KMS-11 (cell line): ENCODE measurements around the gene TAC1.

Experiments
- H2AFZ ChIP-seq: fragments of 200-600 bp; sonication (generic); 2 replicates; pipeline ENCODE4 v1.6.1; 2016; ENCODE audit warnings: antibody characterized with exemption, mixed run types, low read depth
- H3K27ac ChIP-seq: fragments of 200-600 bp; sonication (generic); 2 replicates; pipeline ENCODE4 v1.6.1; 2016; ENCODE audit warnings: mild to moderate bottlenecking, mixed run types
- H3K27me3 ChIP-seq: fragments of 200-600 bp; sonication (generic); 2 replicates; pipeline ENCODE4 v1.6.1; 2017; ENCODE audit warnings: mild to moderate bottlenecking, low read depth, mixed run types, moderate library complexity; ENCODE audit not compliant: insufficient read depth
- H3K36me3 ChIP-seq: fragments of 200-600 bp; sonication (generic); 2 replicates; pipeline ENCODE4 v1.6.1; 2017; ENCODE audit warnings: mild to moderate bottlenecking, mixed run types; ENCODE audit not compliant: insufficient read depth
- H3K4me1 ChIP-seq: fragments of 200-600 bp; sonication (generic); 2 replicates; pipeline ENCODE4 v1.6.1; 2016; ENCODE audit warnings: mild to moderate bottlenecking, low read depth, mixed run types; ENCODE audit not compliant: poor library complexity, severe bottlenecking
- H3K4me2 ChIP-seq: fragments of 200-600 bp; sonication (generic); 2 replicates; pipeline ENCODE4 v1.7.0; 2016; ENCODE audit warnings: mild to moderate bottlenecking, mixed run types
- H3K4me3 ChIP-seq: fragments of 200-600 bp; sonication (generic); IDR thresholded peaks from 2 replicates; pipeline ENCODE4 v1.6.1; 2017; ENCODE audit warnings: low read depth, low read length, mixed read lengths; ENCODE audit not compliant: insufficient read depth
- H3K79me2 ChIP-seq: fragments of 200-600 bp; sonication (generic); 2 replicates; pipeline ENCODE4 v1.6.1; 2016; ENCODE audit warnings: low read depth, mixed run types; ENCODE audit not compliant: insufficient read depth
- H3K9ac ChIP-seq: fragments of 200-600 bp; sonication (generic); 2 replicates; pipeline ENCODE4 v1.6.1; 2016; ENCODE audit warnings: mild to moderate bottlenecking, mixed run types
- H4K20me1 ChIP-seq: fragments of 200-600 bp; sonication (generic); 2 replicates; pipeline ENCODE4 v1.6.1; 2016; ENCODE audit warnings: mild to moderate bottlenecking, mixed run types; ENCODE audit not compliant: insufficient read depth
- CTCF ChIP-seq: fragments of 200-600 bp; sonication (generic); conservative IDR thresholded peaks from 2 replicates; pipeline ENCODE4 v1.6.1; 2017; ENCODE audit warnings: low read depth, mild to moderate bottlenecking, antibody characterized with exemption, low read length, moderate library complexity, mixed read lengths

TAC1 gene

GRCh38 chr7:97734255-97734654 lies 2.4 kb downstream of the TAC1 start:
- Histone ChIP-seq H3K27ac (no peak overlapping the region), H3K36me3 (no peaks in the 10 kb centered on the region), H3K4me3 (no peak overlapping the region), H4K20me1 (no peaks in the 10 kb centered on the region), H3K79me2 (no peaks in the 10 kb centered on the region), H3K4me1 (no peaks in the 10 kb centered on the region), H2AFZ (no peak overlapping the region), H3K4me2 (no peak overlapping the region), H3K9ac (no peak overlapping the region), H3K27me3 (no peaks in the 10 kb centered on the region)
- no peak for TF ChIP-seq CTCF

GRCh38 chr7:97735075-97735474 lies 3.2 kb downstream of the TAC1 start:
- no peaks in the 10 kb centered on the region for H4K20me1 ChIP-seq
- H3K4me1 ChIP-seq, result no peaks in the 10 kb centered on the region
- no peaks in the 10 kb centered on the region for H3K36me3 ChIP-seq
- H3K4me2 ChIP-seq, result no peak overlapping the region
- no peak overlapping the region for H3K4me3 ChIP-seq
- no peaks in the 10 kb centered on the region for H3K79me2 ChIP-seq
- no peak overlapping the region for H3K27ac ChIP-seq
- no peak overlapping the region for H3K9ac ChIP-seq
- TF ChIP-seq CTCF, result no peak
- no peaks in the 10 kb centered on the region for H3K27me3 ChIP-seq
- H2AFZ ChIP-seq, result no peak overlapping the region

- no peak for TF ChIP-seq CTCF
- Histone ChIP-seq H3K27me3 (no peaks in the 10 kb centered on the region), H3K4me3 (no peak overlapping the region), H3K27ac (no peak overlapping the region), H3K4me2 (no peak overlapping the region), H4K20me1 (no peaks in the 10 kb centered on the region), H3K79me2 (no peaks in the 10 kb centered on the region), H2AFZ (no peak overlapping the region), H3K4me1 (no peaks in the 10 kb centered on the region), H3K9ac (no peak overlapping the region), H3K36me3 (no peaks in the 10 kb centered on the region)
These were observed 16.6 kb downstream of the TAC1 start for GRCh38 chr7:97748482-97748881.

GRCh38 chr7:97751566-97751965 lies 19.7 kb downstream of the TAC1 start:
- no peaks in the 10 kb centered on the region for H4K20me1 ChIP-seq
- H3K36me3 ChIP-seq, result no peaks in the 10 kb centered on the region
- H3K9ac ChIP-seq, result no peak overlapping the region
- H3K4me2 ChIP-seq, result no peak overlapping the region
- no peaks in the 10 kb centered on the region for H3K27me3 ChIP-seq
- no peak overlapping the region for H3K27ac ChIP-seq
- no peak for TF ChIP-seq CTCF
- no peaks in the 10 kb centered on the region for H3K79me2 ChIP-seq
- no peak overlapping the region for H3K4me3 ChIP-seq
- no peak overlapping the region for H2AFZ ChIP-seq
- no peaks in the 10 kb centered on the region for H3K4me1 ChIP-seq

- Histone ChIP-seq H4K20me1 (no peaks in the 10 kb centered on the region), H3K36me3 (no peaks in the 10 kb centered on the region), H2AFZ (no peak overlapping the region), H3K9ac (no peak overlapping the region), H3K27ac (no peak overlapping the region), H3K79me2 (no peaks in the 10 kb centered on the region), H3K4me3 (no peak overlapping the region), H3K27me3 (no peaks in the 10 kb centered on the region), H3K4me2 (no peak overlapping the region), H3K4me1 (no peaks in the 10 kb centered on the region)
- no peak for TF ChIP-seq CTCF
These were observed 20.3 kb downstream of the TAC1 start for GRCh38 chr7:97752215-97752614.
